ENCODE results near the gene MTF2.
"Not testable (repeated sequence)": the region's sequence is repeated elsewhere in the genome, so short reads cannot be mapped to it uniquely, and the experiment has no call there.

The MTF2 gene

GRCh38 chr1:93140106-93140505, 61.0 kb downstream of the MTF2 start:
- DNase-seq (ENCODE audit: low read depth in 2 of 2), result no peak

GRCh38 chr1:93142161-93142560, 63.1 kb downstream of the MTF2 start:
- no peak for DNase-seq (ENCODE audit: low read depth in 2 of 2)

- no peak for DNase-seq (ENCODE audit: low read depth in 2 of 2)
Observed at GRCh38 chr1:93143136-93143535, 64.1 kb downstream of the MTF2 start.

- no peak for DNase-seq (ENCODE audit: low read depth in 2 of 2)
Observed at GRCh38 chr1:93143769-93144168, 64.7 kb downstream of the MTF2 start.

GRCh38 chr1:93148001-93148400, 68.9 kb downstream of the MTF2 start:
- no peak for DNase-seq (ENCODE audit: low read depth in 2 of 2)

- no peak for DNase-seq (ENCODE audit: low read depth in 2 of 2)
Observed at GRCh38 chr1:93150729-93151128, 71.6 kb downstream of the MTF2 start.

- DNase-seq (ENCODE audit: low read depth in 2 of 2), result no peak
Observed at GRCh38 chr1:93151474-93151873, 72.4 kb downstream of the MTF2 start.

GRCh38 chr1:93152835-93153234, 73.8 kb downstream of the MTF2 start:
- no peak for DNase-seq (ENCODE audit: low read depth in 2 of 2)

GRCh38 chr1:93154898-93155297, 75.8 kb downstream of the MTF2 start:
- no peak for DNase-seq (ENCODE audit: low read depth in 2 of 2)

GRCh38 chr1:93155335-93155734, 76.3 kb downstream of the MTF2 start:
- no peak for DNase-seq (ENCODE audit: low read depth in 2 of 2)

- DNase-seq (ENCODE audit: low read depth in 2 of 2), result no peak
Observed at GRCh38 chr1:93159337-93159736, 80.3 kb downstream of the MTF2 start.

- DNase-seq (ENCODE audit: low read depth in 2 of 2), result not testable (repeated sequence)
Observed at GRCh38 chr1:93163314-93163713, 84.2 kb downstream of the MTF2 start.

- DNase-seq (ENCODE audit: low read depth in 2 of 2), result no peak
Observed at GRCh38 chr1:93164816-93165215, 85.7 kb downstream of the MTF2 start.

GRCh38 chr1:93165895-93166294, 86.8 kb downstream of the MTF2 start:
- DNase-seq (ENCODE audit: low read depth in 2 of 2), result not testable (repeated sequence)

- DNase-seq (ENCODE audit: low read depth in 2 of 2), result no peak
Observed at GRCh38 chr1:93167006-93167405, 87.9 kb downstream of the MTF2 start.

- not testable (repeated sequence) for DNase-seq (ENCODE audit: low read depth in 2 of 2)
Observed at GRCh38 chr1:93170141-93170678, 91.1 kb downstream of the MTF2 start.

- no peak for DNase-seq (ENCODE audit: low read depth in 2 of 2)
Observed at GRCh38 chr1:93171549-93172034, 92.5 kb downstream of the MTF2 start.

- no peak for DNase-seq (ENCODE audit: low read depth in 2 of 2)
Observed at GRCh38 chr1:93172778-93173177, 93.7 kb downstream of the MTF2 start.

- not testable (repeated sequence) for DNase-seq (ENCODE audit: low read depth in 2 of 2)
Observed at GRCh38 chr1:93174638-93175037, 95.6 kb downstream of the MTF2 start.

GRCh38 chr1:93177991-93178390, 98.9 kb downstream of the MTF2 start:
- no peak for DNase-seq (ENCODE audit: low read depth in 2 of 2)

GRCh38 chr1:93178418-93178817, 99.3 kb downstream of the MTF2 start:
- DNase-seq (ENCODE audit: low read depth in 2 of 2), result no peak

- DNase-seq (ENCODE audit: low read depth in 2 of 2), result peak; percentile 87 to 94
Observed at GRCh38 chr1:93179886-93180722, 101.0 kb downstream of the MTF2 start, which contains the start of gene TMED5. TSS of gene TMED5 (minus strand) at chr1:93180413. CDS start at chr1:93180242, 171 bp downstream.
